ENCODE results near the gene PIGQ.

Gene PIGQ

DNA sequence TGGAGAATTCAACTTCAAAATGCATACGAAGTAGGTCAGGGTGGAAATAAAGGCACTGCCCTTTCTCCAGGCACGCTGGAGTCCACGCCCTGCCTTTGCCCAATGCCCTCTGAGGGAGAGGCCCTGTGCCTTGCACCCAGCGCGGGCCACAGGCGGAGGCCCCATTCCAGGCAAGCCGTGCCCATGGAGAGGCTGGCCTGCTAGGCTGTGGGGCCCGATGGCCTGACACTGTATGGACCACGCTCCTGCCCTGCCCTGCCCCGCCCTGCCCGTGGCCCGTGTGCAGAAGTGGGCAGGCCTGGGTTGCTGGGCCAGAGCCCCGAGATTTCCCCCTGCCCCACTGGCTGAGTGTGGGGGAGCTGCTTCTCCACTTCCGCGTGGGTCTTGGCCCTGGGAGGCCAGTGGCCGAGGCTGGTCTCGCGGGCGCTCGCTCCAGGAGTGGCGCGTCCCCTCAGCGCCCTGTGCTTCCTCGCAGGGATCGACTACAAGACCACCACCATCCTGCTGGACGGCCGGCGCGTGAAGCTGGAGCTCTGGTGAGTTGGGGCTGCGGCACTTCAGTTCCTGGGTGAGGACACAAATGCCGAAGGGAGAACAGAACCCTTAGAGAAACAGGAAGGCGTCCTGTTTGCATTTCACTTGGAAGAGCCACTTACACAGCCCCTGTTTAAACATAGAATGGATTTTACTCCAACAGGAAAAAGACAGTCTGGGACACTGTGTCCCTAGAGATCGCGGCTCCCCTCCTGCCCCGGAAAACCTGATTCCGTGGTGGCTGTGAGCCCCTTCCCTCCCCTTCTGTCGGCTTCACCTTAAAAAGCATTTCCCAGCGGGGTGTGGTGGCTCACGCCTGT is 47.2 kb downstream of the PIGQ start:
- no peaks in the 10 kb centered on the region for H3K27me3 ChIP-seq (ENCODE audit: insufficient read depth, low read length)
- no peak overlapping the region for H3K27ac ChIP-seq (ENCODE audit: low read depth, low read length)
- no peaks in the 10 kb centered on the region for H3K79me2 ChIP-seq (ENCODE audit: control insufficient read depth, insufficient read depth, low read length, unreplicated experiment)
- no peak overlapping the region for H2AFZ ChIP-seq (ENCODE audit: low read length, unreplicated experiment)
- no peaks in the 10 kb centered on the region for H3K4me1 ChIP-seq (ENCODE audit: control insufficient read depth, insufficient read depth, low read length, unreplicated experiment)
- H3K4me3 ChIP-seq (ENCODE audit: low read depth, low read length) = no peak overlapping the region
- no peaks in the 10 kb centered on the region for H3K36me3 ChIP-seq (ENCODE audit: insufficient read depth, low read length)

DNA sequence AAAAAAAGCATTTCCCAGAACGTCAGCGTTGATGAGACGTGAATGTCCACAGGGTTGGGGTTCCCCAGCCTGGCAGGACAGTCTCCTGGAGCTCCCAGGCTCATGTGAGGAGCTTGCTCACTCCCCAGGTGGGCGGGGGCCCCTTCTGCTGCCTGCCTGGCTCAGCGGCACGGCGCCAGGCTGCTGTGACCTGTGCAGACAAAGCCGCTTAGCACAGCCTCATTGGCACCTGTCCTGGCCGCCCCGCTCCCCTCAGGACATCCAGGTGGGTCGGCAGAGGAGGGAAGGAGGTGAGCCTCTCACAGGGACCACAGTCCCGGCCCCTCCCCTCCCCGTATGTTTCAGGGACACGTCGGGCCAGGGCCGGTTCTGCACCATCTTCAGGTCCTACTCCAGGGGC is 48.1 kb downstream of the PIGQ start:
- Histone ChIP-seq H3K36me3 (ENCODE audit: insufficient read depth, low read length) (no peaks in the 10 kb centered on the region), H3K27me3 (ENCODE audit: insufficient read depth, low read length) (no peaks in the 10 kb centered on the region), H3K4me3 (ENCODE audit: low read depth, low read length) (no peak overlapping the region), H3K79me2 (ENCODE audit: control insufficient read depth, insufficient read depth, low read length, unreplicated experiment) (no peaks in the 10 kb centered on the region), H3K27ac (ENCODE audit: low read depth, low read length) (no peak overlapping the region), H3K4me1 (ENCODE audit: control insufficient read depth, insufficient read depth, low read length, unreplicated experiment) (no peaks in the 10 kb centered on the region), H2AFZ (ENCODE audit: low read length, unreplicated experiment) (no peak overlapping the region)

DNA sequence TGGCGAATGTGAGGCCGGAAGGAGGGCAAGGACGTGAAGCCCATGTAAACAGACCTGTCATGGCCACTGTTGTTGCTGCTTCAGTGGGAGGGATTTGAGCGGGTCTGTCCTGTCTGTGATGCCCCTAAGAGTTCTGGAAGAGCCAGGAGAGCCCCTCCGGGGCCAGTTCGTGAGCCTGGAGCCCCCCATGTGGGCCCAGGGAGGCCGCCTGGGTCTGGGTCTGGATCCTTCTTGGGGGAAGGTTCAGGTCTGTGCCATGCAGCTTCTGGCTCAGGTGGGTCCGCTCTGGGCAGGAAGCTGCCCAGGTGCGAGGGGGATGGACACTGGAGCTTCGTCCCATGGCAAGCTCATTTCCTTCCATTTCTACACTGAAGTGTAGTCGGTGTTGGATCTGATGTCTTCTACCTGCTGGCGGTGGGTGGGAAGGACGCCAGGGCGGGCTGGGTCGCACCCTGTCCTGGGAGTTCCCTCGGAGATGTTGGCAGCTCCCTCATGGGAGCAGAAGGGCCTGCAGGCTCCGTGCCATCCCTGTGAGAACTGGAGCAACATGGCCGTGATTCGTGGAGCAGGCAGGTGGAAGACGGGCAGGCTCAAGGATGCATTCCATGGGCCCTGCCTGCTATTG is 49.8 kb downstream of the PIGQ start:
- no peaks in the 10 kb centered on the region for H3K27me3 ChIP-seq (ENCODE audit: insufficient read depth, low read length)
- no peak overlapping the region for H3K4me3 ChIP-seq (ENCODE audit: low read depth, low read length)
- H3K79me2 ChIP-seq (ENCODE audit: control insufficient read depth, insufficient read depth, low read length, unreplicated experiment) = no peaks in the 10 kb centered on the region
- H3K4me1 ChIP-seq (ENCODE audit: control insufficient read depth, insufficient read depth, low read length, unreplicated experiment) = no peaks in the 10 kb centered on the region
- H3K36me3 ChIP-seq (ENCODE audit: insufficient read depth, low read length) = no peaks in the 10 kb centered on the region
- H2AFZ ChIP-seq (ENCODE audit: low read length, unreplicated experiment) = no peak overlapping the region
- no peak overlapping the region for H3K27ac ChIP-seq (ENCODE audit: low read depth, low read length)

DNA sequence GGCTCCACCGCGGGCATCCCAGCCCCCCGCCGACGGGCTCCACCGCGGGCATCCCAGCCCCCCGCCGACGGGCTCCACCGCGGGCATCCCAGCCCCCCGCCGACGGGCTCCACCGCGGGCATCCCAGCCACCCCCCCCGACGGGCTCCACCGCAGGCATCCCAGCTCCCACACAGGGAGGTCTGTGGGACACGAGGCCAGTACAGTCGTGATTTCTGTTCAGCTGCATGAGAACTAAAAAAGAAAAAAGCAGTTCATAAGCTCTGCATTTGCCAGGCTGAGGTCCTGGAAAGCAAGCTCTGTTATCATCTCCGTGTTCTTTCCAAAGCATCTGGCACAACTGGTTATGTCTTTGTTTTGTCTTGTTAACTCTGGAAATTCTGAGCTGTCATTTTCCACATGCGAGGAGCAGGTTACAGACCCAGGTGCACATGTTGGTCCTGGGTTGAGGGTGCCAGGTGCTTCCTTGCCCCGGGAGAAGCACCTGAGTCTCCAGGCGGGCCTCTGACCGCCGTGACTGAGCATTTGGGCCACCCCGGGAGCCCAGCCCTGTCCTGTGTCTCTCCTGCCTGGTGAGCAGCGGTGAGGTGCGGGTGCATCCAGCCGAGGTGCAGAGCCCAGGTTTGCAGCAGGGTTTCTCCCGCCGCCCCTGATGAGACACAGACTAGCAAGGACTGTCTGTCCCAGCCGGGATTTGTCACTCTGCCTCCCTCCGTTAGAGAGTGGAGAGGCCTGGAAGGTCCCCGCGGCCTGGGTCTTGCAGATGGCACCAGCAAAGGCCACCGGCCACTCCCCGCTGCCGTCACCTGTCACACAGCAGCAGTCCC is 51.1 kb downstream of the PIGQ start:
- Histone ChIP-seq H3K79me2 (ENCODE audit: control insufficient read depth, insufficient read depth, low read length, unreplicated experiment) (no peaks in the 10 kb centered on the region), H3K27ac (ENCODE audit: low read depth, low read length) (no peak overlapping the region), H3K27me3 (ENCODE audit: insufficient read depth, low read length) (no peaks in the 10 kb centered on the region), H3K4me1 (ENCODE audit: control insufficient read depth, insufficient read depth, low read length, unreplicated experiment) (no peaks in the 10 kb centered on the region), H3K36me3 (ENCODE audit: insufficient read depth, low read length) (no peaks in the 10 kb centered on the region), H2AFZ (ENCODE audit: low read length, unreplicated experiment) (no peak overlapping the region), H3K4me3 (ENCODE audit: low read depth, low read length) (no peak overlapping the region)

DNA sequence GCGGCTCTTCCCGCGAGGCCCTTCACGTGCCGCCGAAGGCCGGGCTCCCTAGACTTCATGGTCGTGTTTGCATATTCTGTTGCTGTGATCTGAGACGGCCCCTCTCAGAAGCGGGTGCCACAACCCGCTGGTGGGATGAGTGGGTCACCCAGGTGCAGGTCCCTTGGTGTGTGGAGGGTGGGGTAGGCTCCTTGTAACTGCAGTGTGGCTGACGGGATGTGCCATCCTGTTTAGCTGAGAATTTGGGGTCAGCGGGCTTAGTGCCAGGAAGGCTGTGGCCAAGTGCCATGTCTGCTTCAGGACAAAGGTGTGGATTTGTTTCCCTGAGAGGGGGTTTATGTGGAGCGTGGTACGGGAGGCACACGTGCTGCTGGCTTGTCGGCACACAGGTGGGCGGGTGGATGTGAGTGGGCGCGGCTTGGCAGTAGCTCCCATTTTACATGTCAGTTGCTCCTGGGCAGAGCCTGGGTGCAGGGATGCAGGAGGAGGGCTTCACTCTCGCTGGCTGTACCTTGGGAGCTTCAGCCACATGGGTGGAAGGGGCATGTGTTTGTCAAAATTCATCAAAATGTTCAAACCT is 51.8 kb downstream of the PIGQ start:
- Histone ChIP-seq H3K79me2 (ENCODE audit: control insufficient read depth, insufficient read depth, low read length, unreplicated experiment) (no peaks in the 10 kb centered on the region), H3K4me3 (ENCODE audit: low read depth, low read length) (no peak overlapping the region), H2AFZ (ENCODE audit: low read length, unreplicated experiment) (no peak overlapping the region), H3K27me3 (ENCODE audit: insufficient read depth, low read length) (no peaks in the 10 kb centered on the region), H3K27ac (ENCODE audit: low read depth, low read length) (no peak overlapping the region), H3K4me1 (ENCODE audit: control insufficient read depth, insufficient read depth, low read length, unreplicated experiment) (peaks cover 7% of the 10 kb centered on the region), H3K36me3 (ENCODE audit: insufficient read depth, low read length) (no peaks in the 10 kb centered on the region)

DNA sequence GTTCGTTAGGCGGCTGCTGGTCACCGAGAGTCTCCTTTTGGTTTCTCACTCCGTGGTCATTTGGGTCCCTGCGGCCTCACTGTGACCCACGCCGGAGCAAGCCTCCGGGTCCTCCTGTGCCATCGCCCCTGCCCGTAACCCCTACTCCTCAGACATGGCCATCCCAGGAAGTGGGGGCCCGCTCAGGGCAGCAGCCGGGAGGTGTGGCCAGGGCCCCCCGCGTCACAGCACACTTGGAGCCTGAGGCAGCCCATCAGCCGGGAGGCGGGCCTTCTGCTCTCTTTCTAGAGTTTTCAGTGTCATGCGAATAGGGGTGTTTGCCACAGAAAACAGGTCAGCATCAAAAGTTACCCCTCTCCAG is 53.1 kb downstream of the PIGQ start:
- peaks cover 17% of the 10 kb centered on the region for H3K4me1 ChIP-seq (ENCODE audit: control insufficient read depth, insufficient read depth, low read length, unreplicated experiment)
- no peaks in the 10 kb centered on the region for H3K27me3 ChIP-seq (ENCODE audit: insufficient read depth, low read length)
- H3K36me3 ChIP-seq (ENCODE audit: insufficient read depth, low read length) = no peaks in the 10 kb centered on the region
- H3K4me3 ChIP-seq (ENCODE audit: low read depth, low read length) = no peak overlapping the region
- no peak overlapping the region for H3K27ac ChIP-seq (ENCODE audit: low read depth, low read length)
- no peaks in the 10 kb centered on the region for H3K79me2 ChIP-seq (ENCODE audit: control insufficient read depth, insufficient read depth, low read length, unreplicated experiment)
- H2AFZ ChIP-seq (ENCODE audit: low read length, unreplicated experiment) = no peak overlapping the region

DNA sequence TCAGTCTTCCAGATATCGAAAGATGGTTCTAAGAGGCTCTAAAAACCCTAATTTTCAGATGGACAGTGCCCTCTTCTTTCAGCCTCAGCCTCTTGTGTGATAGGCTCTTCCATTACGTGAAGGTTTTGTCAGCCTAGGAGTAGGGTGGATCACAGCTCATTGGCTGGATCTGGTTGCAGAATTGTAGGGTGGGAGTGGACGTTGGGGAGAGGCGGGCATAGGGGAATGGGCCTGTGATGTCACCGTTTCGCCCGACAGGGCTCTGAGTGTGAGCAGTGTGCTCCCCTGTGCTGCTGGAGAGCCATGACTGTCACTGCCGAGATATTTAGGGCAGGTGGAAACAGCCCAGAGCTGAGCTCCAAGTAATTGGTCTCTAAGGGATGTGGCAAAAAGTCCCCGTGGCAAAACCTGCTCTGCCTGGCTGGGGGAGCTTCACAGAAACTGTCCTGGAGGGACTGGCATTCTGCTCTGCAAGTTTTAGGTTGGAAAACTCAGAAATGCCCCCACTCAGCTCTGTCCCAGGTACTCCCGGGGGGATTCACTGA is 54.8 kb downstream of the PIGQ start:
- no peak overlapping the region for H2AFZ ChIP-seq (ENCODE audit: low read length, unreplicated experiment)
- peaks cover 18% of the 10 kb centered on the region for H3K4me1 ChIP-seq (ENCODE audit: control insufficient read depth, insufficient read depth, low read length, unreplicated experiment)
- H3K27ac ChIP-seq (ENCODE audit: low read depth, low read length) = no peak overlapping the region
- H3K36me3 ChIP-seq (ENCODE audit: insufficient read depth, low read length) = no peaks in the 10 kb centered on the region
- no peaks in the 10 kb centered on the region for H3K79me2 ChIP-seq (ENCODE audit: control insufficient read depth, insufficient read depth, low read length, unreplicated experiment)
- H3K4me3 ChIP-seq (ENCODE audit: low read depth, low read length) = no peak overlapping the region
- H3K27me3 ChIP-seq (ENCODE audit: insufficient read depth, low read length) = no peaks in the 10 kb centered on the region

DNA sequence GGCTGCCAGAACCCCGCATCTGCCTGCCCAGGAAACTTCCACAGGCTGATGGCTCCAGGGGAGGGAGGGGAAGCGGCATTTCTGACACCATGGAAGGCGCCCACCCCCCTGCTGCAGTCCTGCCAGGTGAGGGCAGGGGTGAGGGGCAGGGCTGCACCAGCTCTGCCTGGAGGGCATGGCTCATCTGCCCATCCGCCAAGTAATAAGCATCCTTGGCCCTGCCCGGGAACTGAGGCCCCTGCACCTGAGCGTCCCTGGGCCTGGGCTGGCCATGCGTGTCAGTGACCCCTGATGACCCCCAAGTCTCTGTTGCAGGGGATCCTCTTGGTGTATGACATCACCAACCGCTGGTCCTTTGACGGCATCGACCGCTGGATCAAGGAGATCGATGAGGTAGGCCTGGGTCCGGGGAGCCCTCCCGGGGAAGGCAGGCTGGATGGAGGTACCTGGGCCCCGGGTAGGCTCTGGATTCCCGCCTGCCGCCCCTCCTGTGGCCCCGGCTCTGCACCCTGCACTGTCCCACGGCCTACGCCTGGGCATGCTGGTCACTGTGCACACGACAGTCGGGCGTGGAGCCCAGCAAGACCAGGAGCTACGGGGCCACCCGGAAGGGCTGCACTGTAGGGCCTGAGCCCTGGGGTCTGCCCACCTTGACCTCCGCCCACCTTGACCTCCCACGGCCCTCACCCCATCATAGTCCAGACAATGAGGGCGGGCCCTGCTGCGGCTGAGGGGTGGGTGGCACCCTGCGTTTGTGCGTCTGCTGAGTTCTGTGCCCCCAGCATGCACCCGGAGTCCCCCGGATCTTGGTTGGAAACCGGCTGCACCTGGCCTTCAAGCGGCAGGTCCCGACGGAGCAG is 55.6 kb downstream of the PIGQ start:
- Histone ChIP-seq H3K27ac (ENCODE audit: low read depth, low read length) (no peak overlapping the region), H3K27me3 (ENCODE audit: insufficient read depth, low read length) (no peaks in the 10 kb centered on the region), H3K79me2 (ENCODE audit: control insufficient read depth, insufficient read depth, low read length, unreplicated experiment) (no peaks in the 10 kb centered on the region), H3K4me1 (ENCODE audit: control insufficient read depth, insufficient read depth, low read length, unreplicated experiment) (peaks cover 24% of the 10 kb centered on the region), H3K4me3 (ENCODE audit: low read depth, low read length) (no peak overlapping the region), H2AFZ (ENCODE audit: low read length, unreplicated experiment) (no peak overlapping the region), H3K36me3 (ENCODE audit: insufficient read depth, low read length) (no peaks in the 10 kb centered on the region)

DNA sequence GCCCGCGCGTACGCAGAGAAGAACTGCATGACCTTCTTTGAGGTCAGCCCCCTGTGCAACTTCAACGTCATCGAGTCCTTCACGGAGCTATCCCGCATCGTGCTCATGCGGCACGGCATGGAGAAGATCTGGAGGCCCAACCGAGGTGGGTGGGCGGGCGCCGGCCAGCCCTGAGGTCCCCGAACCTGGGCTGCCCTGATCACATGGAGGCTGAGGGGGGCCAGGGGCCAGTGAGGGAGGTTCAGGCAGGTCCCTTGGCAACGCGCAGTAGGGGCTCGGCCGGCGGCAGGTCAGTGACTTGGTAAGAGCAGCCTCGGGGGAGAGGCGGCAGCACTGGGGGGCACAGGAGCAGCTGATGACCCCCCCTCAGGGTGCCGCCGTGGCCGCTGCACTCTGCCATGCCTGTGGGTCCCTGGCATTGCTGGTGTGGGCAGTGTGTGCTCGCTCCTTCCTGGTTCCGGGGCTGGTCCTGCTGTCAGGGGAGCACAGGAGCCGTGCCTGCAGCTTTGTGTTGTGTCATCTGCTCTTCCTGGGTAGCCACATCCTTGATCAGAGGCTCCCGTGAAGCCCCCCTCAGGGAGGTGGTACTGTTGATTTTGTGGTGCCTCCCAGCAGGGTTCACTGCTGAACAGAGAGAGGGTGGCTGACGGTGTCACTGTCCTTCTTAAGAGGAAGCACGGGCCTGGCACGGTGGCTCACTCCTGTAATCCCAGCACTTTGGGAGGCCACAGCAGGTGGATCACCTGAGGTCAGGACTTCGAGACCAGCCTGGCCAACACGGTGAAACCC is 56.4 kb downstream of the PIGQ start:
- Histone ChIP-seq H2AFZ (ENCODE audit: low read length, unreplicated experiment) (no peak overlapping the region), H3K36me3 (ENCODE audit: insufficient read depth, low read length) (no peaks in the 10 kb centered on the region), H3K79me2 (ENCODE audit: control insufficient read depth, insufficient read depth, low read length, unreplicated experiment) (no peaks in the 10 kb centered on the region), H3K27ac (ENCODE audit: low read depth, low read length) (peak overlapping the region; percentile 70), H3K4me3 (ENCODE audit: low read depth, low read length) (no peak overlapping the region), H3K4me1 (ENCODE audit: control insufficient read depth, insufficient read depth, low read length, unreplicated experiment) (peaks cover 32% of the 10 kb centered on the region), H3K27me3 (ENCODE audit: insufficient read depth, low read length) (no peaks in the 10 kb centered on the region)

Measured in ACC112 (cell line).